ENCODE results near the gene PLPP2. TPM values are rescaled to one million over a fixed set of nuclear protein-coding genes. Genes with fewer than 3 reads are reported as not detected.

Gene PLPP2
- 76.7 to 118 TPM (median 109 TPM) in 5 replicates for total RNA-seq (2022; extraction: Qiagen RNA extraction; ENCODE audit: low read depth)

DNA sequence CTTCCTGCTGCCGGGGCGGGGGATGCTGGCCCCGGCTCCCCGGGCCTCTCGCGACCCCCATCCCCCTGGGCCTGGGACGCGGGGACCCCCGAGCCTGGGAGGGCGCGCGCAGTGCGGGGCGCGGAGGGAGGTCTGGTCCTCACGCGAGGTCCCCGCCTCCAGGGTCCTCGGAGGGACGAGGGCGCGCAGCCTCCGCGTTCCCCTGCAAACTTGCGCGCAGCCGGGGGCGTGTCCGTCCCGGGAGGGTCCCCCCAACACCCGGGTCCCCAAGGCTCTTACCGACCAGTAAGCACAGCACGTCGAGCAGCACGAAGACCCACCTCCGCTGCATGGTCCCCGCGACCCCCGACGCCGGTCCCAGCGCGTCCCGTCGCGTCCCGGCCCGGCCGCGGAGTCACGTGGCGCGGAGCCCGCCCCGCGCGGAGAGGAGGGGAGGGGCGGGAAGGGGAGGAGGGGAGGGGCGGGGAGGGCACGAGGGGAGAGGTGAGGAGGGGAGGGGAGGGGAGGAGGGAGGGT is at the start of gene PLPP2:
Gene PLPP2 (minus strand): TSS at position 398 of the 516 bp plus-strand sequence. CDS start 67 bp downstream, at position 331.

Other genes starting within 250 kb of the PLPP2 start
- gene OR4F17, start 184.3 kb downstream of the PLPP2 start, total RNA-seq (2022; extraction: Qiagen RNA extraction; ENCODE audit: low read depth): not detected in 5 replicates
- 14.1 to 21.2 TPM (median 19.8 TPM) in 5 replicates for gene MIER2, start 53.4 kb upstream of the PLPP2 start, total RNA-seq (2022; extraction: Qiagen RNA extraction; ENCODE audit: low read depth)
- gene C2CD4C, start 117.7 kb upstream of the PLPP2 start, total RNA-seq (2022; extraction: Qiagen RNA extraction; ENCODE audit: low read depth): 0.15 to 0.61 TPM (median 0.54 TPM) in 5 replicates
- gene SHC2, start 169.6 kb upstream of the PLPP2 start, total RNA-seq (2022; extraction: Qiagen RNA extraction; ENCODE audit: low read depth): 0.63 to 1.4 TPM (median 0.97 TPM) in 5 replicates
- gene MADCAM1, start 205.1 kb upstream of the PLPP2 start, total RNA-seq (2022; extraction: Qiagen RNA extraction; ENCODE audit: low read depth): 0.15 to 0.28 TPM (median 0.19 TPM) in 5 replicates
- 11.8 to 19.1 TPM (median 18.1 TPM) in 5 replicates for gene TPGS1, start 216.1 kb upstream of the PLPP2 start, total RNA-seq (2022; extraction: Qiagen RNA extraction; ENCODE audit: low read depth)
- 59.4 to 109 TPM (median 103 TPM) in 5 replicates for gene CDC34, start 240.4 kb upstream of the PLPP2 start, total RNA-seq (2022; extraction: Qiagen RNA extraction; ENCODE audit: low read depth)

Data from A549 treated with RU486 at 1 μM for 4 hours (cell line).